ENCODE results near the gene NIPSNAP2.
"Not testable (repeated sequence)": the region's sequence is repeated elsewhere in the genome, so short reads cannot be mapped to it uniquely, and the experiment has no call there.

NIPSNAP2 gene

GRCh38 chr7:56047446-56048116 lies 83.2 kb downstream of the NIPSNAP2 start:
- DNase-seq (ENCODE audit: low spot score), result not testable (repeated sequence)

DNA sequence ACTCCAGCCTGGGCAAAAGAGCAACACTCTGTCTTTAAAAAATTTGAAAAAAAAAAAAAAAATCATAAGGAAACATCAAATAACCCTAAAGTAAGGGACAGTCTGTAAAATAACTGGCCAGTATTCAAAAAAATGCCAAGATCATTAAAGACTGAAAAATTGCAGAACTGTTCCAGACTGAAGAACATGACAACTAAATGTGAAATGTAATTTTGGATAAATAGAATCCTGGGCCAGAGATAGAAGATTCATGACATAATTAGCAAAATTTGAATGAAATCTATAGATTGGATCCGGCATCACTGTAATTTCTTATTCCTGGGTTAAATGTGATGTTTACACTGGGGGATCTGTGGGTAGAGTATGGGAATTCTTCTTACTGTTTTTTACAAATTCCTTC lies 83.9 kb downstream of the NIPSNAP2 start:
- DNase-seq (ENCODE audit: low spot score), result no peak

DNA sequence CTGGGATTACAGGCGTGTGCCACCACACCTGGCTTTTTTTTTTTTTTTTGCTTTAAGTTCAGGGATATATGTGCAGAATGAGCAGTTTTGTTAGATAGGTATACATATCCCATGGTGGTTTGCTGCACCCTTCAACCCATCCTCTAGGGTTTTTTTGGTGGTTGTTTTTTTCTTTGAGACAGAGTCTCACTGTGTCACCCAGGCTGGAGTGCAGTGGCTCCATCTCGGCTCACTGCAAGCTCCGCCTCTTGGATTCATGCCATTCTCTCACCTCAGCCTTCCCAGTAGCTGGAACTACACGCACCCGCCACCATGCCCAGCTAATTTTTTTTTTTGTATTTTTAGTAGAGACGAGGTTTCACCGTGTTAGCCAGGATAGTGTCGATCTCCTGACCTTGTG lies 84.4 kb downstream of the NIPSNAP2 start:
- DNase-seq (ENCODE audit: low spot score), result not testable (repeated sequence)

All from globus pallidus (tissue), 1 donor.